CD4-positive, alpha-beta T cell treated with Interleukin-12 subunit alpha and Interleukin-12 subunit beta, for 1 hour (primary cell): ENCODE results near the gene ESRP2.

Source experiments
- DNase-seq: peaks from one replicate; pipeline ENCODE4 v3.0.0-alpha.2; 2020

ESRP2 gene

DNA sequence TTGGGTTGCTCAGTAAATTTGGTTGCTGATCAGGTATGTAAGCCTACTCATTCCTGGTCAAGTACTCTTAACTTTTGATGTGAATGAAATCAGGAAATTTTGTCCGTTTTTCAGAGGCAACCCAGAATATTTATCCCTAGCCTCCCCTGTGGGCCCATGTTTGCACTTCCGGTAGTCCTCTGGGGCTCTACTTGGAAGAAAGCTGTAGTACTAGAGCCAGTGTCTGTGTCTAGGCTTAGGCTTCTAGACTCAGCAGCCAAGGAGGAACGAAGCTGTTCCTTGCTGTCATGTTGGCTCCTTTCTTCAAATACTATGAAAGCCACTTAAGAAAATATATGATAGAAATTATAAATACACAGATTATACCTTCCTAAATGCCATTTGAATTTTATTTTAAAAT is 21.2 kb downstream of the ESRP2 start:
- DNase-seq: no peak

DNA sequence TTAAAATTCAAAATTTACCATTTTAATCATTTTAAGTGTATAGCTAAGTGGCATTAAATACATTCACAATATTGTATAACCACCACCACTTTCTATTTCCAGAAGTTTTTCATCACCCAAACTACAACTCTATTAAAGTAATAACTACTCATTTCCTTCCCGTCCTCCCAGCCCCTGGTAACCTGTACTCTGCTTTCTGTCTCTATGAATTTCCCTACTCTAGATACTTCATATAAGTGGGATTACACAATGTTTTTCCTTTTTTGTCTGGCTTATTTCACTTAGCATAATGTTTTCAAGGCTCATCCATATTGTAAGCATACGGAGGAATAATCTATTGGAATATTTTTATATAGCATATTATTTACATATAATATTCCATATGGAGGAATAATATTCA is 29.7 kb downstream of the ESRP2 start:
- no peak for DNase-seq

DNA sequence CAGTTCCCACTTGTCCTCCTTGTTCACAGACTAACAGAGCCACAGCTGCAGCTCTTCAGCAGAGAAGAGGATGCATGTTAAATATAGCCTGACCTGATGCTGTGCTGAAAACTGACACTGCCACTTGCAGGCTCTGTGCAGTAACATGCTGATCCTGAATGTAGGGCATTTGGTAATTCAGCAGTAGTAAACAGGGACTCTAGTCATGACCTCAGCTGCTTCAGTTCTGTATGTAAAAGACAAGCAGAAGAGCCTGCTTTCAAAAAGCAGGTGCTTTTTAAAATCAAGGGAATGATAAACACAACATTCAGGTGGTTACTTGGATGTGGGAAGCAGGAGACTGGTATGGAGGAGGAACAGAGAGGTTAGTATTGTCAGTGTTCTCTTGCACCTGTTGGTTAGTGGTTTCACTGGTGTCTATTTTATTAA is 33.8 kb downstream of the ESRP2 start:
- no peak for DNase-seq

GRCh38 chr16:68200088-68200783 is 35.7 kb downstream of the ESRP2 start:
- DNase-seq: no peak

DNA sequence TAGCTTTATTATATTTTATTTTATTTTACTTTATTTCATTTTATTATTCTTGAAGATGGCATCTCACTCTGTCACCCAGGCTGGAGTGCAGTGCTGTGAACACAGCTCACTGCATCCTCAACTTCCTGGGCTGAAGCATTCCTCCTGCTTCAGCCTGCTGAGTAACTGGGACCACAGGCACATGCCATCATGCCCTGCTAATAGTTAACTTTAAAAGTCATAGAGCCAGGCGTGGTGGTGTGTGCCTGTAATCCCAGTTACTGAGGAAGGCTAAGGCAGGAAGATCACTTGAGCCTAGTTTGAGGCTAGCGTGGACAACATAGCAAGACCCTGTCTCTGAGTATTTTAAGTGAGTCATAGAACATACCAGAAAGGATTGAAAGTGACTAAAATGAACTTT is 38.7 kb downstream of the ESRP2 start:
- no peak for DNase-seq

DNA sequence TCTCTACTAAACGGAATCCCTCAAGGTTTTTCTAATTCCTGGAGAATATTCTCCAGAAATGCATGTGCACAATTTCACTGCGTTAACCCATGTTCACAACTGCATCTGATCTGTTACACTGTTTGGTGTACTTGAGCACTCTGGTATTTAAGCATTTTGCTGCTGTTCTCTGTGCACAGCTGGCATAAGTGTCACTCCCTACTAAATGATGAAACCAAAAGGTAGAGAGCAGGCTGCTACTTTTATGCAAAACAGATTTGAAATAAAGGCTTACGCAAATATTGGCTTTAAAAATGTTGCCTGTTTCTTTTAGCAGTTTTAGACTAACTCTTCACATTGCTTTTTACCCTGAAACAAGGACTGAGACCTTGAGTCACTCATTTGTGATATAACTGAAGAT is 41.7 kb downstream of the ESRP2 start:
- DNase-seq: no peak

- DNase-seq: no peak
Measured at GRCh38 chr16:68190736-68191510, 45.0 kb downstream of the ESRP2 start.

DNA sequence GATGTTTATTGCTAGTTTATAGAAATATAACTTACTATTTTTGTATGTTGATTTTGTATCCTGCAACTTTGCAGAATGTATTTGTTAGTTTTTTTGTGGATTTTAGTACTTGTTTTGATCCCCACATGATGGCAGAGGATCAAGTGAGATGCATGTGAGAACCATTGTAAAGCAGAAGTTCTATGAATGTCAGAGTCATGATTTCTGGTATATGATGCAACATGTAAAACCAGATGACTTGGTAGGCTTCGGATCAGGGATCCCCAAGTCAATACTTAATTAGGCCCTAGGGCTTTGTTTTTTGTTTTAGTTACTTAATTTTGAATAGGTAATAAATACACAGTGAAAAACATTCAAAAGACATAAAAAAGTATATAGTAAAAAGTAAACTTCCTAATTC is 45.8 kb downstream of the ESRP2 start:
- no peak for DNase-seq

- no peak for DNase-seq
Measured at GRCh38 chr16:68188170-68188569, 47.8 kb downstream of the ESRP2 start.

- DNase-seq: no peak
Measured at GRCh38 chr16:68187505-68187904, 48.4 kb downstream of the ESRP2 start.

DNA sequence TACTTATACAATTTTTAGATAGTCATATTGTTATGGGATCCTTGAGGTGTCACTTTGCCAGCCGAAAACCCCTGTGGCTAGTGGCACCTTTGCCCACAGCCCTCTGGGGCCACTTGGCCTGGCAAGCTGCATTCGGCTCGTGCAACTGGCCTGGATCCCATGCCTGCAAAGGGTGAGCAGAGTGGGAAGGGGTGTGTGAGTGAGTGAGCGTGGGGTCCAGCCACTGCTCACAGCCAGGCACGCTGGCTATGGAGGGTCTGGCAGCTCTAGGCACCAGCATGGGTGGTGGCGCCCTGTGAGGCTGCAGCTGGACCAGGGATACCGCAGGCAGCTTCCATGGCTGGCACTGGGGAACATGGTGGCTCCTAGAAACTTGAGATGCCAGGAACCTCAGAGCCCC is 49.0 kb downstream of the ESRP2 start:
- DNase-seq: no peak

DNA sequence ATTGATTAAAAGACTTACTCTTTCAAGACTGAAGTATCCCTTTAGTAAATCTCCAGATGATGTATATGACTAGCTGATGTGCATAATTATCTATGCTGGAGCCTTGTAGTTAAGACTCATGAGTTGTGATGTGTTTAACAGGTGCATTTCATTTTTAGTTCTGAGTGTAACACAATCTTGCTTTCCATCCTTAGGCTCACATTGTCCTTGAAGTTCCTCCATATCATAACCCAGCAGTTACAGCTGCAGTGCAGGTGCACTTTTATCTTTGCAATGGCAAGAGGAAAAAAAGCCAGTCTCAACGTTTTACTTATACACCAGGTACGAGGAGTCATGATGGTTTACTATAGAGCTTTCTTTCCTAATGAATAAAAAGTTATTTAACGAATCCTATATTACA is 52.9 kb downstream of the ESRP2 start:
- no peak for DNase-seq

DNA sequence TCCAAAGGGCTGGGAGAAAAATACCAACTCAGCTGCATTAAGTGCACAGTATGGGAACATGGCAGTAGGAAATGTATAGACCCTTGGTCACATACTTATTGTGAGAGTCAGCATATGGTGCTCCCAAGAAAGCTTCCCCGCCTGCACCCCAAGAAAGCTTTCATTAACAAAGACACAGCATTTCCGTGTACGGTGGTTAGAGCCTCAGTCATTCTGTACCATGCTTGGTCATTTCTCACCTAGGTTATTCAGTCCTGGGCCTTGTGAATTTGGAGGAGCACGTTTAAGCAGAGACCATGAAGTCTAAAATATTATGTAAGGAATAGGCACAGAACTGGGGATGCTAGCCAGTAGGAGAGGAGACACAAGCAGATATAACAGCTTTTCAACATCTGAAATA is 56.1 kb downstream of the ESRP2 start:
- no peak for DNase-seq

DNA sequence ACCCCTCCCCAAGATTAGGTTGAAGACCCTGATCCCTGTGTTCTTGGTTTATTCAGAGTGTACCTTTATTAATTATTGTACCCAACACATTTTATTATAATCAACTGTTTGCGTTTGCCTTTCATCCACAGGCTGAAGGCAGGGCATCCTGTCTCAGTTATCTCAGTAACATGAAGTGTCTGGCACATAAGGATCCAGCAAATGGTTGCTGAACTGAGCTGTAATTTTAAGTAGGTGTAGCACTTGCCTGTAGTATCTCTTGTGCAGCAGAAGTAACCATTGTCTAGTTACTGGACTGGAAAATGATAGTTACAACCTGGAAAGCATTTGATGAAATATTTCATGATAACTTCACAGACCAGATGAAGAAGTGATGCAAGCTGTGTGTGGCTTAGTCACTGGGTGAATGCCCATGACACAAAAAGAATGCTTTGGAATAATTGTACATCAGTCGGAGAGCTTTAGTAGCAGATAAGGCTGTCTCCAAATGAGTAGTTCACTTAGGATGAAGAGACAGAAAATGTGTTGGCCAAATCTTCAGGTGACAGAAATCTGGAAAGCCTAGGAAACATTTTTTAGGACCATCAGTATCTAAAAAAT is 56.6 kb downstream of the ESRP2 start:
- DNase-seq: no peak
